Neuronal stem cell (in vitro differentiated cells): ENCODE results near the gene WHAMM.

Experiments used
- DNase-seq: peaks from one replicate; pipeline ENCODE4 v3.0.0-alpha.2; 2013; ENCODE audit warnings: low spot score
- H2AFZ ChIP-seq: one replicate; pipeline ENCODE4 v1.6.1; 2013; ENCODE audit warnings: mild to moderate bottlenecking, low read length, inconsistent platforms
- H2AK5ac ChIP-seq: 2 replicates; pipeline ENCODE4 v1.6.1; 2013; ENCODE audit warnings: low read depth, mild to moderate bottlenecking, inconsistent platforms, low read length, moderate library complexity, mixed read lengths
- H2BK120ac ChIP-seq: 2 replicates; pipeline ENCODE4 v1.6.1; 2013; ENCODE audit warnings: low read depth, mild to moderate bottlenecking, inconsistent platforms, low read length, moderate library complexity, mixed read lengths
- H2BK12ac ChIP-seq: one replicate; pipeline ENCODE4 v1.6.1; 2013; ENCODE audit warnings: low read length, inconsistent platforms
- H2BK15ac ChIP-seq: 2 replicates; pipeline ENCODE4 v1.6.1; 2013; ENCODE audit warnings: mild to moderate bottlenecking, low read length, inconsistent platforms, mixed read lengths
- H2BK5ac ChIP-seq: one replicate; pipeline ENCODE4 v1.6.1; 2013; ENCODE audit warnings: inconsistent platforms, mild to moderate bottlenecking, low read length, moderate library complexity
- H3K14ac ChIP-seq: one replicate; pipeline ENCODE4 v1.6.1; 2013; ENCODE audit warnings: low read length, inconsistent platforms
- H3K18ac ChIP-seq: 2 replicates; pipeline ENCODE4 v1.6.1; 2013; ENCODE audit warnings: low read length, inconsistent platforms
- H3K23ac ChIP-seq: 2 replicates; pipeline ENCODE4 v1.6.1; 2013; ENCODE audit warnings: low read depth, mild to moderate bottlenecking, mixed read lengths, low read length, inconsistent platforms; ENCODE audit not compliant: poor library complexity
- H3K27ac ChIP-seq: replicated peaks from 3 replicates; pipeline ENCODE4 v1.5.1; 2013; ENCODE audit warnings: low read length, inconsistent platforms
- H3K27me3 ChIP-seq, 3 experiments: 2 replicates each; pipeline ENCODE4 v1.6.1; 2013; ENCODE audit warnings: low read length in 3 of 3, mild to moderate bottlenecking in 2 of 3, inconsistent platforms in 1 of 3, low read depth in 1 of 3, mixed read lengths in 1 of 3, moderate library complexity in 1 of 3; ENCODE audit not compliant: control insufficient read depth in 3 of 3, insufficient read depth in 3 of 3
- H3K36me3 ChIP-seq, 2 donors: replicated peaks in 1 of 2; 2 replicates each; pipeline ENCODE4 v1.6.1; 2013; ENCODE audit warnings: low read length in 2 of 2; ENCODE audit not compliant: control insufficient read depth in 2 of 2, insufficient read depth in 2 of 2
- H3K4ac ChIP-seq: 2 replicates; pipeline ENCODE4 v1.6.1; 2013; ENCODE audit warnings: inconsistent platforms, mild to moderate bottlenecking, low read length, moderate library complexity
- H3K4me1 ChIP-seq, 2 donors: 1 replicate in 1 of 2; 2 replicates in 1 of 2; pipeline ENCODE4 v1.6.1; 2013; ENCODE audit warnings: low read length in 2 of 2, low read depth in 1 of 2; ENCODE audit not compliant: control insufficient read depth in 2 of 2, insufficient read depth in 1 of 2
- H3K4me2 ChIP-seq: one replicate; pipeline ENCODE4 v1.6.1; 2013; ENCODE audit warnings: mild to moderate bottlenecking, low read length, inconsistent platforms; ENCODE audit not compliant: insufficient read depth, poor library complexity, severe bottlenecking
- H3K4me3 ChIP-seq, 2 donors: 2 replicates each; pipeline ENCODE4 v1.5.1; 2013; ENCODE audit warnings: low read length in 2 of 2, mild to moderate bottlenecking in 2 of 2, inconsistent platforms in 1 of 2, moderate library complexity in 1 of 2
- H3K79me1 ChIP-seq: one replicate; pipeline ENCODE4 v1.6.1; 2013; ENCODE audit warnings: low read depth, mild to moderate bottlenecking, inconsistent platforms, low read length, moderate library complexity
- H3K9ac ChIP-seq: one replicate; pipeline ENCODE4 v1.6.1; 2013; ENCODE audit warnings: mild to moderate bottlenecking, low read depth, low read length, inconsistent platforms; ENCODE audit not compliant: poor library complexity
- H3K9me3 ChIP-seq, 2 donors: replicated peaks in 1 of 2; 2 replicates each; pipeline versions ENCODE3 to v1.6.1; 2013; ENCODE audit warnings: low read length in 2 of 2, mild to moderate bottlenecking in 2 of 2, inconsistent platforms in 1 of 2, low read depth in 1 of 2, mixed read lengths in 1 of 2, moderate library complexity in 1 of 2; ENCODE audit not compliant: control insufficient read depth in 2 of 2, insufficient read depth in 1 of 2
- H4K8ac ChIP-seq: one replicate; pipeline ENCODE4 v1.6.1; 2013; ENCODE audit warnings: low read depth, mild to moderate bottlenecking, inconsistent platforms, low read length, moderate library complexity
- H4K91ac ChIP-seq: one replicate; pipeline ENCODE4 v1.6.1; 2013; ENCODE audit warnings: low read length, low read depth, mild to moderate bottlenecking, inconsistent platforms; ENCODE audit not compliant: poor library complexity
- WGBS, 2 donors: extraction: QIAGEN DNeasy Blood & Tissue Kit; methylation state at CpG; one replicate each; pipeline ENCODE4 v1.1.7; 2013; ENCODE audit warnings: missing lambda C conversion rate in 2 of 2, mixed read lengths in 1 of 2; ENCODE audit not compliant: insufficient read length in 2 of 2, insufficient replicate concordance in 1 of 2; ENCODE audit errors: extremely low coverage in 2 of 2; 5-methylcytosine and 5-hydroxymethylcytosine counted together

WHAMM gene

GRCh38 chr15:82849556-82850512 lies 40.4 kb downstream of the WHAMM start:
- H3K14ac ChIP-seq = no peak overlapping the region
- H3K27me3 ChIP-seq = no peaks in the 10 kb centered on the region
- peak; percentile 83 for DNase-seq
- peak overlapping the region; percentile 29 for H3K27ac ChIP-seq
- H2AFZ ChIP-seq = peak overlapping the region; percentile 72
- H3K9ac ChIP-seq = no peak overlapping the region
- H3K4ac ChIP-seq = no peak overlapping the region
- H3K4me2 ChIP-seq = no peak overlapping the region
- no peak overlapping the region for H2BK15ac ChIP-seq
- H4K91ac ChIP-seq = no peak overlapping the region
- H3K18ac ChIP-seq = peak overlapping the region; percentile 27
- no peak overlapping the region for H2BK12ac ChIP-seq
- WGBS, 2 donors = no CpG with 5 or more reads among the region's 23 CpGs
- H3K79me1 ChIP-seq = no peaks in the 10 kb centered on the region
- H3K36me3 ChIP-seq = peaks cover 4 to 13% of the 10 kb centered on the region in 2 donors
- no peak overlapping the region for H3K23ac ChIP-seq
- H3K9me3 ChIP-seq = no peaks in the 10 kb centered on the region
- no peak overlapping the region for H2BK120ac ChIP-seq
- peak overlapping the region; percentile 44 for H4K8ac ChIP-seq
- H2BK5ac ChIP-seq = peak overlapping the region; percentile 39
- no peak overlapping the region for H3K4me3 ChIP-seq
- peak overlapping the region; percentile 10 for H2AK5ac ChIP-seq
- H3K4me1 ChIP-seq = peaks cover 7 to 17% of the 10 kb centered on the region in 2 donors

DNA sequence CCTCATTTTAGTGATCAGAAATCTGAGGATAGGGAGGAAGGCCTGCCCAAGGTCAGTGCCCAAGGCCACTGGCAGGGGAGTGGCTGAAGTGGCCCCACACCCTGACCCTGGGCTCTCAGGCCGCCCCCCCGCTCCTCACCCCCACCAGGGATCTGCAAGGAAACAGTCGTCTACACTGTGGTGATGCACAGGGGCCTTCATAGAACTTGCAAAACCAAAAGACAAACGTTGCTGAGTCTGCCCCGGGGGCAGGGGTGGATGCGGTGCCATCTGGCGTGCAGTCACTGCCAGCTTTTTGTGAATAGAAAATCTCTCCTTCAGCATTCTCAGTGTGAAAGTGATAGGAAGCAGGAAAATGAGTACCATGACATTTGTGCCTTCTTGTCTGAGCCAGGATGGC lies 41.3 kb downstream of the WHAMM start:
- H3K27ac ChIP-seq = no peak overlapping the region

DNA sequence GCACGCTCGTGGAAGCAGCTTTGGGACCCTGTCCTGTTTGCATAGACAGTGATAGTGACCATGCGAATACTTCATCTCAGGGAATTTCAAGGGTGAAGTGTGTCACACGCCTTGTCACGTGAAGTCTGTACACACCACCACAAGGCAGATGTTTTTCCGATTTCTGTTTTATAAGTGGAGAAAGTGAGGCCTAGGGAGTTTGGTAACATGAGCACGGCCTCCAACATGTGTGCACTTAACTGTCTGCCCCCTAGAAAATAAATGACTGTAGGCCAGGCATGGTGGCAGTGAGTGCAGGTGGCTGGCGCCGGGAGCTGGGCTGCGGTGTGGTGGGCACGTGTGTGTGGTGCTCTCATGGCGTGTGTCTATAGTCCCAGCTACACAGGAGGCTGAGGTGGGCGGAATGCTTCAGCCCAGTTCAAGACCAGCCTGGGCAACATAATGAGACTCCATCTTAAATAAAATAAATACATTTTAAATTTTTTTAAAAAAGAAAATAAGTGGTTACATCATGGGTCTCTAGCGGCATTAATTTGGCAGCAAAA lies 42.0 kb downstream of the WHAMM start:
- Histone ChIP-seq H3K27ac (no peak overlapping the region), H3K23ac (no peak overlapping the region), H2BK5ac (peak overlapping the region; percentile 63), H3K4me2 (no peak overlapping the region), H3K4me3 (no peak overlapping the region), H2BK12ac (no peak overlapping the region), H3K4me1 (peaks cover 16 to 23% of the 10 kb centered on the region in 2 donors), H4K91ac (no peak overlapping the region), H3K9me3 (no peaks in the 10 kb centered on the region), H3K14ac (no peak overlapping the region), H3K79me1 (no peaks in the 10 kb centered on the region), H2AK5ac (no peak overlapping the region), H4K8ac (no peak overlapping the region), H3K4ac (no peak overlapping the region), H3K9ac (no peak overlapping the region), H2BK120ac (no peak overlapping the region), H3K18ac (no peak overlapping the region), H2BK15ac (no peak overlapping the region), H3K36me3 (peaks cover 4 to 13% of the 10 kb centered on the region in 2 donors), H2AFZ (no peak overlapping the region), H3K27me3 (no peaks in the 10 kb centered on the region)
- WGBS, 2 donors = no CpG with 5 or more reads among the region's 14 CpGs
- no peak for DNase-seq

More for the DNA sequence above, 41.3 kb downstream of the WHAMM start:
- Histone ChIP-seq H4K91ac (no peak overlapping the region), H3K9me3 (no peaks in the 10 kb centered on the region), H3K27me3 (no peaks in the 10 kb centered on the region), H2BK12ac (no peak overlapping the region), H2BK5ac (peak overlapping the region; percentile 39), H3K4me1 (peaks cover 13 to 22% of the 10 kb centered on the region in 2 donors), H3K18ac (peak overlapping the region; percentile 71), H3K4ac (no peak overlapping the region), H4K8ac (no peak overlapping the region), H3K4me2 (no peak overlapping the region), H3K14ac (no peak overlapping the region), H3K79me1 (no peaks in the 10 kb centered on the region), H2BK15ac (peak overlapping the region; percentile 17), H2BK120ac (no peak overlapping the region), H3K36me3 (peaks cover 4 to 13% of the 10 kb centered on the region in 2 donors), H2AFZ (no peak overlapping the region), H3K23ac (no peak overlapping the region), H3K9ac (no peak overlapping the region), H2AK5ac (peak overlapping the region; percentile 10), H3K4me3 (no peak overlapping the region)
- no peak for DNase-seq
- WGBS, 2 donors = no CpG with 5 or more reads among the region's 7 CpGs

- no peak overlapping the region for H3K4me3 ChIP-seq
- no peak overlapping the region for H3K14ac ChIP-seq
- no peak overlapping the region for H3K27ac ChIP-seq
- no peak overlapping the region for H3K18ac ChIP-seq
- H3K79me1 ChIP-seq = no peaks in the 10 kb centered on the region
- no peaks in the 10 kb centered on the region for H3K27me3 ChIP-seq
- H2AFZ ChIP-seq = no peak overlapping the region
- H3K23ac ChIP-seq = no peak overlapping the region
- H4K8ac ChIP-seq = no peak overlapping the region
- no peak overlapping the region for H4K91ac ChIP-seq
- peaks cover 2 to 13% of the 10 kb centered on the region in 2 donors for H3K36me3 ChIP-seq
- H2BK12ac ChIP-seq = no peak overlapping the region
- H2AK5ac ChIP-seq = peak overlapping the region; percentile 27
- H3K4ac ChIP-seq = no peak overlapping the region
- WGBS, 2 donors = no CpG with 5 or more reads among the region's 9 CpGs
- no peak overlapping the region for H2BK120ac ChIP-seq
- no peak for DNase-seq
- peak overlapping the region; percentile 65 for H2BK15ac ChIP-seq
- peaks cover 16 to 25% of the 10 kb centered on the region in 2 donors for H3K4me1 ChIP-seq
- peaks cover 0 to 2% of the 10 kb centered on the region in 2 donors for H3K9me3 ChIP-seq
- H3K9ac ChIP-seq = no peak overlapping the region
- H2BK5ac ChIP-seq = peak overlapping the region; percentile 63
- H3K4me2 ChIP-seq = no peak overlapping the region
These were observed 42.6 kb downstream of the WHAMM start for GRCh38 chr15:82851981-82852511.
